Measurements from ENCODE around the gene FAM118A.

GRCh38 chr22:45268958-45269844 lies 40.5 kb upstream of the FAM118A start:
- TF ChIP-seq CTCF (conservative IDR thresholded peaks at IDR 0.05; ENCODE audit: low read depth in 2 of 2) (peak; percentile 77 to 91), EZH2 (IDR thresholded peaks at IDR 0.05; ENCODE audit: low read depth, unreplicated experiment) (no peak), POLR2AphosphoS5 (IDR thresholded peaks at IDR 0.05; ENCODE audit: low read depth) (peak; percentile 52; the same call in 1 of the 2 replicates)
